GM23248 (cell line): ENCODE results near the gene MRPL46. TPM values are rescaled to one million over a fixed set of nuclear protein-coding genes. Genes with fewer than 3 reads are reported as not detected.
"Not testable (repeated sequence)": the region's sequence is repeated elsewhere in the genome, so short reads cannot be mapped to it uniquely, and the experiment has no call there.

Experiments
- DNase-seq: peaks from one replicate; pipeline ENCODE4 v3.0.0-alpha.2; 2015
- H2AFZ ChIP-seq: fragments of 200-600 bp; sonication (generic); 2 replicates; pipeline ENCODE4 v1.6.1; 2016; ENCODE audit warnings: antibody characterized with exemption
- H3F3A ChIP-seq: fragments of 200-600 bp; sonication (generic); 2 replicates; pipeline ENCODE4 v1.6.1; 2016; ENCODE audit warnings: mild to moderate bottlenecking, antibody characterized with exemption, mixed run types; ENCODE audit not compliant: insufficient read depth
- H3K27ac ChIP-seq: fragments of 200-600 bp; sonication (generic); 2 replicates; pipeline ENCODE4 v1.5.1; 2016; ENCODE audit warnings: mild to moderate bottlenecking
- H3K27me3 ChIP-seq: fragments of 200-600 bp; sonication (generic); replicated peaks from 2 replicates; pipeline ENCODE4 v1.6.1; 2016; ENCODE audit warnings: mild to moderate bottlenecking; ENCODE audit not compliant: insufficient read depth
- H3K36me3 ChIP-seq: fragments of 200-600 bp; sonication (generic); 2 replicates; pipeline ENCODE4 v1.6.1; 2016; ENCODE audit warnings: low read depth, mild to moderate bottlenecking
- H3K4me1 ChIP-seq: fragments of 200-600 bp; sonication (generic); 2 replicates; pipeline ENCODE4 v1.6.1; 2016; ENCODE audit warnings: mild to moderate bottlenecking; ENCODE audit not compliant: insufficient read depth
- H3K4me2 ChIP-seq: fragments of 200-600 bp; sonication (generic); one replicate; pipeline ENCODE4 v1.6.1; 2016; ENCODE audit warnings: mild to moderate bottlenecking; ENCODE audit not compliant: unreplicated experiment
- H3K4me3 ChIP-seq: fragments of 200-600 bp; sonication (generic); 2 replicates; pipeline ENCODE4 v1.5.1; 2016; ENCODE audit warnings: mild to moderate bottlenecking
- H3K79me2 ChIP-seq: fragments of 200-600 bp; sonication (generic); 2 replicates; pipeline ENCODE4 v1.6.1; 2016; ENCODE audit warnings: mild to moderate bottlenecking; ENCODE audit not compliant: insufficient read depth
- H3K9ac ChIP-seq: fragments of 200-600 bp; sonication (generic); 2 replicates; pipeline ENCODE4 v1.6.1; 2016; ENCODE audit warnings: mild to moderate bottlenecking
- H3K9me2 ChIP-seq: fragments of 200-600 bp; sonication (generic); 2 replicates; pipeline ENCODE4 v1.6.1; 2016; ENCODE audit warnings: mixed run types, mild to moderate bottlenecking, moderate library complexity; ENCODE audit not compliant: insufficient read depth
- H3K9me3 ChIP-seq: fragments of 200-600 bp; sonication (generic); one replicate; pipeline ENCODE4 v1.6.1; 2017; ENCODE audit warnings: low read depth
- H4K20me1 ChIP-seq: fragments of 200-600 bp; sonication (generic); 2 replicates; pipeline ENCODE4 v1.6.0; 2016; ENCODE audit not compliant: insufficient read depth
- EZH2 ChIP-seq: fragments of 200-600 bp; sonication (generic); IDR thresholded peaks from 2 replicates; pipeline ENCODE4 v1.6.1; 2018; ENCODE audit warnings: antibody characterized with exemption, mild to moderate bottlenecking; ENCODE audit not compliant: insufficient read depth, poor library complexity, severe bottlenecking
- EZH2phosphoT487 ChIP-seq: fragments of 200-600 bp; sonication (generic); IDR thresholded peaks from 2 replicates; pipeline ENCODE4 v1.6.1; 2018; ENCODE audit warnings: antibody characterized with exemption, moderate library complexity, mild to moderate bottlenecking, low read depth; ENCODE audit not compliant: insufficient read depth
- WGBS, 2 experiments: methylation state at CpG; one replicate each; pipeline ENCODE4 v1.1.6; 2015 to 2017; ENCODE audit warnings: low lambda C conversion rate in 2 of 2, low coverage in 1 of 2; ENCODE audit errors: missing lambda C conversion rate in 2 of 2; 5-methylcytosine and 5-hydroxymethylcytosine counted together
- in situ Hi-C: fragments of 300-500 bp; cut with MboI; formaldehyde crosslinking; loops from 2 replicates; pipeline ENCODE4 v1.15.0; 2020
- polyA plus RNA-seq: library from polyadenylated mRNA; unstranded; fragments of >200 nt; fragmentation: Nextera tagmentation; extraction: Ambion mirVana; gene quantifications from 2 replicates; pipeline ENCODE4 v1.2.1, GENCODE V29; 2016
- total RNA-seq: library from RNA; depleted of rRNA; stranded (reverse); fragments of >200 nt; shearing (Covaris generic); gene quantifications from 2 replicates; pipeline ENCODE4 v1.2.3, GENCODE V29; 2014

Gene MRPL46
- total and polyA plus RNA-seq, 2 experiments from 2014 or later = 14.6 to 38.4 TPM

DNA sequence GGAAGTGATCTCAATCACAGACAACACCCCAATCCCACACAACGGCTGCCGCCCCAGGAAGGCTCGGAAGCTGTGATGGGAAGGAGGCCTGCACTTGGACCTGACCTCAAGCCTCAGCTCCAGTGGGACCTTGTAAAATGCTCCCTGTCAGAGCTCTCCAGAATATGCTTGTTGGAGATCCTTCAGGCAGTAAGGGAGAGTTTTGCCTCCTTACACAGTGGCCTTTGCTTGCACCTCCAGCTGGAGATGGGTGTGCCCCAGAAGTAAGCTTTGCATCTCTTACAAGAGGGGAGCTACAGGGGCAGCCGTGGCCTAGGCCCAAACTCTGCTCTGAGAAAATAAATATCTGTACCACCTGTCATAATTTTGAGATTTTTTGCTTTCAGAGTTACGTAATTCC is 10.7 kb upstream of the MRPL46 start:
- no peaks in the 10 kb centered on the region for H4K20me1 ChIP-seq
- no peak overlapping the region for H3K4me2 ChIP-seq
- H3K9me3 ChIP-seq = no peaks in the 10 kb centered on the region
- H3K27me3 ChIP-seq = no peaks in the 10 kb centered on the region
- DNase-seq = no peak
- H3K27ac ChIP-seq = no peak overlapping the region
- no peak overlapping the region for H3K9ac ChIP-seq
- no peak overlapping the region for H2AFZ ChIP-seq
- H3K4me3 ChIP-seq = no peak overlapping the region
- no peaks in the 10 kb centered on the region; the same call in 1 of the 2 replicates for H3K36me3 ChIP-seq
- 88 to 89% methylated on average over 5 of the region's 5 CpGs for WGBS, 2 experiments
- TF ChIP-seq EZH2phosphoT487 = no peak
- TF ChIP-seq EZH2 = no peak
- H3F3A ChIP-seq = 0 out of 2 replicates have a peak, but pooled peaks cover 4% of the 10 kb centered on the region
- in situ Hi-C loops = loop anchor here (10.0 kb wide), 1 partner anchor 137 kb away; no protein-coding TSS in a partner anchor
- H3K4me1 ChIP-seq = no peaks in the 10 kb centered on the region
- no peaks in the 10 kb centered on the region for H3K9me2 ChIP-seq
- no peaks in the 10 kb centered on the region for H3K79me2 ChIP-seq

DNA sequence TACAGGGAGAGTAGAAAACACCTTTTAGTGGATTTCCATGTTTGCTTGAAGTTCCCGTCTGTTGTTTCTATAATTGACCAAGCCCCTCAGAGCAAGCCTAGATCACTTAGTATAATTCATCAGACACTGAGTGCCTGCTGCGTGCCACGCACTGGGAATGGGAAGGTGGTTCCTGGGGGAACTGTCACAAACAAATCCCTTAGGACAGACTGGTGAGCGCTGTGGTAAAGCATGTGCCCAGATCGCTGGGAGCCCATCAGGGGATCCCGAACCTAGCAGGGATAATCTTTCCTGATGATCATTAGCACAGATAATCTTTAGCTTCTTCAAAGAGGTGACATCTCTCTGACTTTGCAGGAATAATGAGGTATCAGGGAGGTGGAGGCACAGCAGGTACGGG is 9.9 kb upstream of the MRPL46 start:
- Histone ChIP-seq H3K79me2 (no peaks in the 10 kb centered on the region), H3K27me3 (no peaks in the 10 kb centered on the region), H3K4me1 (no peaks in the 10 kb centered on the region), H3F3A (0 out of 2 replicates have a peak, but pooled peaks cover 4% of the 10 kb centered on the region), H4K20me1 (no peaks in the 10 kb centered on the region), H3K4me3 (no peak overlapping the region), H3K27ac (no peak overlapping the region), H3K4me2 (no peak overlapping the region), H2AFZ (no peak overlapping the region), H3K9ac (no peak overlapping the region), H3K9me2 (no peaks in the 10 kb centered on the region), H3K36me3 (no peaks in the 10 kb centered on the region; the same call in 1 of the 2 replicates), H3K9me3 (no peaks in the 10 kb centered on the region)
- 92 to 98% methylated on average over 7 of the region's 7 CpGs for WGBS, 2 experiments
- no peak for DNase-seq
- TF ChIP-seq EZH2 (no peak), EZH2phosphoT487 (no peak)
- in situ Hi-C loops = loop anchor here (10.0 kb wide), 1 partner anchor 138 kb away; no protein-coding TSS in a partner anchor

DNA sequence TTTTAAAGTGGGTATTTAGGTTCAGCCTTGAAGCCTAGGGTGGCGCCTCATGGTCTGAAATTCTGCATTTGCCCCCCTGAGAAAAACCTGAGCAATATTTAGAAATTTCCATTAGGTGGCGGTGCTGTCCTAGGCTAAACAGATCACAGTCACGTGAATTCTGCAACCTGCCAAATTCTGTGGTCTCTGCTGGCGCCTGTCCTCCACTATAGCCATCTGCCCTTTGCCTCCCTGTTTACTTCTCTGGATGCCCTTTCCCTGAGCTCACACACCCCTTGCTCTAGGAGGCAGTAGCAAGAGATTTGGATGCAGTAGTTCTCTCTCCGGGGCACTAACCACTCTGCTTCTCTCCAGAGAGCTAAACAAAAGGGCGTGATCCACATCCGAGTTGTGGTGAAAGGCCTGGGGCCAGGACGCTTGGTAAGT is 9.5 kb upstream of the MRPL46 start:
- peak; percentile 65 for DNase-seq
- Histone ChIP-seq H3K4me3 (no peak overlapping the region), H3K9me3 (no peaks in the 10 kb centered on the region), H3K4me1 (no peaks in the 10 kb centered on the region), H3K79me2 (0 out of 2 replicates have a peak, but pooled peaks cover 3% of the 10 kb centered on the region), H3F3A (0 out of 2 replicates have a peak, but pooled peaks cover 4% of the 10 kb centered on the region), H2AFZ (no peak overlapping the region), H3K9me2 (no peaks in the 10 kb centered on the region), H3K36me3 (no peaks in the 10 kb centered on the region; the same call in 1 of the 2 replicates), H4K20me1 (no peaks in the 10 kb centered on the region), H3K4me2 (no peak overlapping the region), H3K27ac (no peak overlapping the region), H3K27me3 (no peaks in the 10 kb centered on the region), H3K9ac (no peak overlapping the region)
- 78% methylated on average over 8 of the region's 8 CpGs for WGBS, 2 experiments
- in situ Hi-C loops = loop anchor here (10.0 kb wide), 1 partner anchor 138 kb away; no protein-coding TSS in a partner anchor
- TF ChIP-seq EZH2phosphoT487 = no peak
- no peak for TF ChIP-seq EZH2

DNA sequence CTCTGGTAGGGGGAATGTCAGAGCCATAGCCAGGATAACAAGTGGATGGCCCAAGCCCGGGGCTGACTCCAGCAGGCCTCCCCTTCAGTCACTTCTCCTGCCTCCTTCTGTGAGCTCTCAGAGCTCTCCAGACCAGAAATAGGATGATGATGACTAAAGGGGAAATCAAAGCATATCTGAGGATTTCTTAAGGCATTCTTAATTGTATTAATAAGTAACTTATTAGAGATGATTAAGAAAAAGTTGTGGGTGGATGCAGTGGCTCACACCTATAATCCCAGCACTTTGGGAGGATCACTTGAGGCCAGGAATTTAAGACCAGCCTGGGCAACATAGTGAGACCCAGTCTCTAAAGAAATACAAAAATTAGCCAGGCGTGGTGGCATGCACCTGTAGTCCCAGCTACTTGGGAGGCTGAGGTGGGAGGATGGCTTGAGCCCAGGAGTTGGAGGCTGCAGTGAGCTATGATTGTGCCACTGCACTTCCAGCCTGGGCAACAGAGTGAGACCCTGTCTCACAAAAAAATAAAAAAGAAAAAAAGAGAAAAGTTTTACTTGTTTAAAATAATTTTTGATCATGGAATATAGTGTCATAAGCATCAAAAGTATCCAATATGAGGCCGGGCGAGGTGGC is 6.6 kb upstream of the MRPL46 start:
- H4K20me1 ChIP-seq, H3K9me2 ChIP-seq, H3K4me2 ChIP-seq, H3K9ac ChIP-seq, H3F3A ChIP-seq, DNase-seq, H3K27ac ChIP-seq, H3K9me3 ChIP-seq, H2AFZ ChIP-seq, H3K4me3 ChIP-seq, H3K4me1 ChIP-seq, H3K36me3 ChIP-seq, H3K27me3 ChIP-seq: not testable (repeated sequence)
- in situ Hi-C loops = loop anchor here (10.0 kb wide), 1 partner anchor 141 kb away; no protein-coding TSS in a partner anchor
- peaks cover 32% of the 10 kb centered on the region for H3K79me2 ChIP-seq
- WGBS, 2 experiments = 93 to 95% methylated on average over 4 of the region's 4 CpGs
